HCT116 (cell line): ENCODE data around the gene CCDC195. TPM values are rescaled to one million over a fixed set of nuclear protein-coding genes. Genes with fewer than 3 reads are reported as not detected.

Experiments
- ATAC-seq: fragments of 200-7000 bp; cut with Tn5 transposase; 2 replicates; pipeline ENCODE4 v1.9.1; 2020; ENCODE audit warnings: mild to moderate bottlenecking, moderate library complexity
- BruUV-seq: library from RNA; stranded (reverse); fragments of 400-500 nt; replicated peaks from 2 replicates; lab custom pipeline; 2021; lab: Mats Ljungman, UMichigan
- CTCF ChIA-PET: fragments of 300-600 bp; sonication (Branson Sonifier 250); formaldehyde crosslinking; loops from one replicate; lab custom pipeline; 2021; ENCODE audit warnings: antibody characterized with exemption; lab: Charles Lee
- POLR2A ChIA-PET: fragments of 300-600, 350-600 bp; sonication (Branson Sonifier 250); formaldehyde crosslinking; loops from one replicate; lab custom pipeline; 2021; ENCODE audit warnings: antibody characterized with exemption; lab: Charles Lee
- RAD21 ChIA-PET, 2 experiments: fragments of 300-600 bp; sonication (Branson Sonifier 250); formaldehyde crosslinking; loops; one replicate each; lab custom pipeline; 2023; ENCODE audit warnings: low total read pairs in 2 of 2; ENCODE audit not compliant: uncharacterized antibody in 2 of 2, unreplicated experiment in 2 of 2, low non-redundant PET in 1 of 2; lab: Charles Lee
- DNase-seq: peaks from one replicate; pipeline ENCODE4 v3.0.0-alpha.2; 2010; ENCODE audit warnings: low read depth, low spot score
- H2AFZ ChIP-seq: fragments of 200-600 bp; shearing (Covaris generic), sonication (generic); 2 replicates; pipeline ENCODE4 v1.6.1; 2017; ENCODE audit warnings: low read depth, mixed run types, mixed read lengths, antibody characterized with exemption, low read length; ENCODE audit not compliant: poor library complexity, severe bottlenecking
- H3K27ac ChIP-seq: 2 replicates; pipeline ENCODE4 v1.5.1; 2012; ENCODE audit warnings: low read depth, low read length
- H3K27me3 ChIP-seq: fragments of 200-600 bp; sonication (generic); 2 replicates; pipeline ENCODE4 v1.6.1; 2016; ENCODE audit warnings: mixed run types, low read length, mixed read lengths; ENCODE audit not compliant: insufficient read depth
- H3K36me3 ChIP-seq, 2 experiments: fragments of 200-500 bp in 1 of 2; fragments of 200-600 bp in 1 of 2; sonication (Bioruptor generic) in 1 of 2; sonication (generic) in 1 of 2; 2 replicates each; pipeline versions ENCODE4 v1.5.1 to v1.6.1; 2014 to 2016; ENCODE audit warnings: low read length in 2 of 2, inconsistent platforms in 1 of 2, mixed read lengths in 1 of 2, mixed run types in 1 of 2; ENCODE audit not compliant: insufficient read depth in 2 of 2, control insufficient read depth in 1 of 2
- H3K4me1 ChIP-seq, 2 experiments: fragments of 200-600 bp in 1 of 2; sonication (generic) in 1 of 2; 2 replicates each; pipeline versions ENCODE4 v1.5.1 to v1.6.1; 2012 to 2017; ENCODE audit warnings: low read length in 2 of 2, inconsistent platforms in 1 of 2, mild to moderate bottlenecking in 1 of 2, mixed read lengths in 1 of 2, mixed run types in 1 of 2, moderate library complexity in 1 of 2; ENCODE audit not compliant: insufficient read depth in 2 of 2, control insufficient read depth in 1 of 2
- H3K4me2 ChIP-seq: fragments of 200-600 bp; sonication (generic); 2 replicates; pipeline ENCODE4 v1.6.1; 2017; ENCODE audit warnings: mixed run types, low read length, mixed read lengths
- H3K4me3 ChIP-seq, 2 experiments: fragments of 200-600 bp in 1 of 2; sonication (generic) in 1 of 2; replicated peaks in 1 of 2; 2 replicates each; pipeline ENCODE4 v1.5.1; 2011 to 2016; ENCODE audit warnings: low read length in 2 of 2, control low read depth in 1 of 2, low read depth in 1 of 2, mild to moderate bottlenecking in 1 of 2, mixed read lengths in 1 of 2, mixed run types in 1 of 2
- H3K79me2 ChIP-seq: fragments of 200-600 bp; sonication (generic); 2 replicates; pipeline ENCODE4 v1.6.1; 2017; ENCODE audit warnings: mild to moderate bottlenecking, mixed run types, low read length, moderate library complexity, mixed read lengths; ENCODE audit not compliant: insufficient read depth
- H3K9ac ChIP-seq: fragments of 200-600 bp; sonication (generic); 2 replicates; pipeline ENCODE4 v1.6.1; 2016; ENCODE audit warnings: low read length, mixed read lengths
- H3K9me2 ChIP-seq: fragments of 200-600 bp; sonication (generic), shearing (Covaris generic); 2 replicates; pipeline ENCODE4 v1.6.1; 2017; ENCODE audit warnings: mixed run types, mild to moderate bottlenecking, moderate library complexity; ENCODE audit not compliant: insufficient read depth
- H3K9me3 ChIP-seq, 2 experiments: fragments of 200-500 bp in 1 of 2; fragments of 200-600 bp in 1 of 2; sonication (Bioruptor generic) in 1 of 2; sonication (generic) in 1 of 2; 2 replicates each; pipeline ENCODE4 v1.6.1; 2014 to 2017; ENCODE audit warnings: low read length in 2 of 2, mixed read lengths in 2 of 2, inconsistent platforms in 1 of 2, low read depth in 1 of 2, mild to moderate bottlenecking in 1 of 2, mixed run types in 1 of 2, moderate library complexity in 1 of 2; ENCODE audit not compliant: control insufficient read depth in 1 of 2, insufficient read depth in 1 of 2
- H4K20me1 ChIP-seq: fragments of 200-600 bp; sonication (generic), shearing (Covaris generic); 2 replicates; pipeline ENCODE4 v1.6.1; 2017; ENCODE audit warnings: mixed run types, mild to moderate bottlenecking, moderate library complexity; ENCODE audit not compliant: insufficient read depth
- ATF3 ChIP-seq: IDR thresholded peaks from 2 replicates; pipeline ENCODE4 v1.6.1; 2012
- CBX3 ChIP-seq: IDR thresholded peaks from 2 replicates; pipeline ENCODE4 v1.6.1; 2012; ENCODE audit warnings: low read depth
- CEBPB ChIP-seq: IDR thresholded peaks from 2 replicates; pipeline ENCODE4 v1.6.1; 2012; ENCODE audit warnings: low read depth
- EGR1 ChIP-seq: IDR thresholded peaks from 2 replicates; pipeline ENCODE4 v1.6.1; 2012; ENCODE audit warnings: low read depth
- ELF1 ChIP-seq: IDR thresholded peaks from 2 replicates; pipeline ENCODE4 v1.6.1; 2012; ENCODE audit warnings: low read depth, borderline replicate concordance
- EZH2 ChIP-seq: fragments of 200-600 bp; sonication (generic); IDR thresholded peaks from 2 replicates; pipeline ENCODE4 v1.6.1; 2017; ENCODE audit warnings: antibody characterized with exemption, mixed run types
- EZH2phosphoT487 ChIP-seq: fragments of 200-600 bp; IDR thresholded peaks from 2 replicates; pipeline ENCODE4 v1.6.1; 2018; ENCODE audit warnings: antibody characterized with exemption, borderline replicate concordance
- FOSL1 ChIP-seq: IDR thresholded peaks from 2 replicates; pipeline ENCODE4 v1.6.1; 2012; ENCODE audit warnings: low read depth
- JUND ChIP-seq: IDR thresholded peaks from 2 replicates; pipeline ENCODE4 v1.6.1; 2012
- MAX ChIP-seq: IDR thresholded peaks from 2 replicates; pipeline ENCODE4 v1.6.1; 2012
- POLR2A ChIP-seq: IDR thresholded peaks from 2 replicates; pipeline ENCODE4 v1.7.0; 2011; ENCODE audit warnings: borderline replicate concordance; ENCODE audit not compliant: insufficient read depth, insufficient read length; ENCODE audit errors: extremely low read depth
- RAD21 ChIP-seq: IDR thresholded peaks from 2 replicates; pipeline ENCODE4 v1.6.1; 2012; ENCODE audit warnings: low read depth, mild to moderate bottlenecking
- REST ChIP-seq: IDR thresholded peaks from 2 replicates; pipeline ENCODE4 v1.6.1; 2012; ENCODE audit warnings: low read depth
- SIN3A ChIP-seq: IDR thresholded peaks from 2 replicates; pipeline ENCODE4 v1.6.1; 2012; ENCODE audit warnings: low read depth
- SP1 ChIP-seq: IDR thresholded peaks from 2 replicates; pipeline ENCODE4 v1.6.1; 2012; ENCODE audit warnings: low read depth
- SRF ChIP-seq: IDR thresholded peaks from 2 replicates; pipeline ENCODE4 v1.6.1; 2012; ENCODE audit warnings: low read depth
- YY1 ChIP-seq: IDR thresholded peaks from 2 replicates; pipeline ENCODE4 v1.6.1; 2011; ENCODE audit warnings: low read length, low read depth, moderate library complexity, mild to moderate bottlenecking; ENCODE audit not compliant: insufficient replicate concordance; ENCODE audit errors: extremely low read depth
- ZBTB33 ChIP-seq: IDR thresholded peaks from 2 replicates; pipeline ENCODE4 v1.6.1; 2011; ENCODE audit warnings: mild to moderate bottlenecking, low read length, moderate library complexity; ENCODE audit not compliant: insufficient replicate concordance; ENCODE audit errors: extremely low read depth
- ZFX ChIP-seq: fragments of 450-650 bp; IDR thresholded peaks from 2 replicates; pipeline ENCODE4 v1.6.1; 2017
- intact Hi-C: fragments of 100-400 bp; cut with micrococcal nuclease; formaldehyde crosslinking; loops from 2 replicates; pipeline ENCODE4 v1.10.0; 2022
- total RNA-seq: library from RNA; stranded (reverse); gene quantifications from one replicate; pipeline ENCODE4 v1.2.1, GENCODE V29; 2021; ENCODE audit not compliant: unreplicated experiment

CCDC195 gene
- total RNA-seq, 1 experiment from 2014 or later, result not detected

DNA sequence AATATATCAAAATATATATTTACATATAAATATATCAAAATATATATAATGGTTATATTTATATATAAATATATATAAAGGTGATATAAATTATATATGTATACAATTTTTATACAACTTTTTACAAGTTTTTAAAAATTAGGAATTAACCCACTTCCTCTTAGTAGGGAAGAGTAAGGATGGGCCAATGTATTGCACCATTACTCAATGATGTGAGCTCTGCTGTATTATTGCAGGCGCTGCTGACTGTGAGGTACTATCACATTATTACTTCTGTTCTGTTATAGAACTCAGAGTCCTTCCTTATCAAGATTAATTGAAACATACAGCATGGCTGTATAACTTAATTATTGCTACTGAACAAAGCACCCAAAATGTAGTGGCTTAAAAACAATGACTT is 46.0 kb downstream of the CCDC195 start:
- Histone ChIP-seq H2AFZ (no peak overlapping the region), H3K4me3 (no peak overlapping the region), H3K79me2 (no peaks in the 10 kb centered on the region), H3K4me2 (no peak overlapping the region), H3K27ac (no peak overlapping the region), H3K4me1 (no peaks in the 10 kb centered on the region), H3K9me2 (no peaks in the 10 kb centered on the region), H3K9ac (no peak overlapping the region), H3K36me3 (no peaks in the 10 kb centered on the region), H4K20me1 (no peaks in the 10 kb centered on the region), H3K9me3 (no peaks in the 10 kb centered on the region), H3K27me3 (no peaks in the 10 kb centered on the region)
- RAD21 ChIA-PET, result no interaction called here
- DNase-seq, result no peak
- BruUV-seq, result no TSS peak
- intact Hi-C loops, result no loop called here
- TF ChIP-seq RAD21 (no peak), EGR1 (no peak), SP1 (no peak), CEBPB (no peak), ATF3 (no peak), EZH2 (no peak), POLR2A (no peak), ELF1 (no peak), MAX (no peak)
- ATAC-seq, result no peak
- POLR2A ChIA-PET, result no interaction called here
- CTCF ChIA-PET, result no interaction called here

DNA sequence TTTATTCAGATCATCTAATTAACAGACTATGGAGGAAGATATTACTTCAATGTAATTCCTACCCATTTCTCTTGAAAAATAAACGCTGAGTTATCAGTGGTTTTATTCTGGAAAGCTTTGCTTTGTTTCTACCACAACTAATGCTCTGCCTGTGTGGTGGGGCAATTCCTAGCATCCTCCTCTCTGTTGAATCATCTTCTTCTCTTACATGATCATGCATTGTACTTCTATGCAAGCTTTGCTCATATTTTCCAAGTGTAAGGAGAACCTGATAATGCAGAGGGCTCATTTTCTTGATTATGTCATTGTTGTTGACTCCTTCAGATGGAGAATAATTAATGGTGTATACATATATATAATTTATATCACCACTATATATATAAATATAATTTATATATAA is 46.7 kb downstream of the CCDC195 start:
- no peak overlapping the region for H3K9ac ChIP-seq
- no peak for DNase-seq
- intact Hi-C loops, result no loop called here
- ATAC-seq, result no peak
- no peaks in the 10 kb centered on the region for H3K36me3 ChIP-seq
- no peaks in the 10 kb centered on the region for H3K9me3 ChIP-seq
- RAD21 ChIA-PET, result no interaction called here
- no peak overlapping the region for H2AFZ ChIP-seq
- no peaks in the 10 kb centered on the region for H4K20me1 ChIP-seq
- CTCF ChIA-PET, result no interaction called here
- no peaks in the 10 kb centered on the region for H3K27me3 ChIP-seq
- POLR2A ChIA-PET, result no interaction called here
- no peak overlapping the region for H3K4me2 ChIP-seq
- no peak overlapping the region for H3K4me3 ChIP-seq
- H3K9me2 ChIP-seq, result no peaks in the 10 kb centered on the region
- H3K4me1 ChIP-seq, result no peaks in the 10 kb centered on the region
- no TSS peak for BruUV-seq
- no peak overlapping the region for H3K27ac ChIP-seq
- no peaks in the 10 kb centered on the region for H3K79me2 ChIP-seq
- TF ChIP-seq YY1 (no peak), JUND (no peak), SRF (no peak), FOSL1 (no peak), ZBTB33 (no peak), ZFX (no peak), EZH2 (no peak), REST (no peak), CBX3 (no peak), RAD21 (no peak), SIN3A (no peak), EZH2phosphoT487 (no peak)
